PC-3 (cell line): Measurements from ENCODE around the gene DECR2. TPM values are rescaled to one million over a fixed set of nuclear protein-coding genes. Genes with fewer than 3 reads are reported as not detected.

Experiments used
- ATAC-seq: fragments of 200-7000 bp; cut with Tn5 transposase; 2 replicates; pipeline ENCODE4 v1.9.1; 2020; ENCODE audit warnings: mild to moderate bottlenecking, moderate library complexity
- Bru-seq: library from RNA; stranded (reverse); fragments of 400-500 nt; gene quantifications from one replicate; lab custom pipeline; 2021; lab: Mats Ljungman, UMichigan
- BruChase-seq, 2 experiments: library from RNA; stranded (reverse); fragments of 400-500 nt; gene quantifications; one replicate each; lab custom pipeline; 2021; lab: Mats Ljungman, UMichigan
- BruUV-seq: library from RNA; stranded (reverse); fragments of 400-500 nt; replicated peaks from 2 replicates; lab custom pipeline; 2021; lab: Mats Ljungman, UMichigan
- CTCF ChIA-PET: fragments of 300-600 bp; sonication (Branson Sonifier 250); formaldehyde crosslinking; loops from one replicate; lab custom pipeline; 2022; ENCODE audit warnings: antibody characterized with exemption; lab: Charles Lee
- POLR2A ChIA-PET: fragments of 300-600 bp; sonication (Branson Sonifier 250); formaldehyde crosslinking; loops from one replicate; lab custom pipeline; 2022; ENCODE audit warnings: antibody characterized with exemption; ENCODE audit not compliant: unreplicated experiment; lab: Charles Lee
- DNase-seq: peaks from one replicate; pipeline ENCODE4 v3.0.0-alpha.2; 2015
- H2AFZ ChIP-seq: fragments of 300-600 bp; sonication (generic); 2 replicates; pipeline ENCODE4 v1.6.0; 2016; ENCODE audit warnings: antibody characterized with exemption, low read length
- H3F3A ChIP-seq: fragments of 300-600 bp; sonication (generic); one replicate; pipeline ENCODE4 v1.6.0; 2017; ENCODE audit warnings: antibody characterized with exemption, low read length, control low read depth, mild to moderate bottlenecking; ENCODE audit not compliant: unreplicated experiment
- H3K27ac ChIP-seq: fragments of 300-600 bp; sonication (generic); 2 replicates; pipeline ENCODE4 v1.5.1; 2016; ENCODE audit warnings: mild to moderate bottlenecking, low read length
- H3K27me3 ChIP-seq: fragments of 300-600 bp; sonication (generic); 2 replicates; pipeline ENCODE4 v1.6.1; 2016; ENCODE audit warnings: low read length, mixed read lengths
- H3K36me3 ChIP-seq: fragments of 300-600 bp; sonication (generic); 2 replicates; pipeline ENCODE4 v1.6.1; 2016; ENCODE audit warnings: low read depth, mixed run types, low read length, mixed read lengths
- H3K4me1 ChIP-seq: fragments of 300-600 bp; sonication (generic); 2 replicates; pipeline ENCODE4 v1.5.1; 2016; ENCODE audit warnings: low read length; ENCODE audit not compliant: insufficient read depth
- H3K4me2 ChIP-seq: fragments of 300-600 bp; sonication (generic); 2 replicates; pipeline ENCODE4 v1.6.0; 2016; ENCODE audit warnings: low read length
- H3K4me3 ChIP-seq: fragments of 300-600 bp; sonication (generic); 2 replicates; pipeline ENCODE4 v1.5.1; 2016; ENCODE audit warnings: mild to moderate bottlenecking, low read length, mixed read lengths
- H3K79me2 ChIP-seq: fragments of 300-600 bp; sonication (generic); 2 replicates; pipeline ENCODE4 v1.6.1; 2017; ENCODE audit warnings: low read length, mixed read lengths
- H3K9ac ChIP-seq: fragments of 300-600 bp; sonication (generic); 2 replicates; pipeline ENCODE4 v1.6.0; 2016; ENCODE audit warnings: mild to moderate bottlenecking, low read length
- H3K9me2 ChIP-seq: fragments of 300-600 bp; sonication (generic); replicated peaks from 2 replicates; pipeline ENCODE4 v1.6.1; 2016; ENCODE audit warnings: mixed run types, low read length, mixed read lengths
- H3K9me3 ChIP-seq: fragments of 300-600 bp; sonication (generic); 2 replicates; pipeline ENCODE4 v1.6.1; 2016; ENCODE audit warnings: low read length, mixed read lengths
- H4K20me1 ChIP-seq: fragments of 300-600 bp; sonication (generic); 2 replicates; pipeline ENCODE4 v1.6.1; 2016; ENCODE audit warnings: low read length, mixed read lengths
- CTCF ChIP-seq: fragments of 300-600 bp; sonication (generic); conservative IDR thresholded peaks from 2 replicates; pipeline ENCODE4 v1.5.1; 2017; ENCODE audit warnings: antibody characterized with exemption, low read depth, mild to moderate bottlenecking, low read length
- EZH2 ChIP-seq: fragments of 300-600 bp; sonication (generic); IDR thresholded peaks from one replicate; pipeline ENCODE4 v1.6.1; 2017; ENCODE audit warnings: antibody characterized with exemption, mild to moderate bottlenecking, low read length; ENCODE audit not compliant: unreplicated experiment
- EZH2phosphoT487 ChIP-seq: fragments of 300-600 bp; sonication (generic); IDR thresholded peaks from 2 replicates; pipeline ENCODE4 v1.6.1; 2018; ENCODE audit warnings: mild to moderate bottlenecking, antibody characterized with exemption, low read length, borderline replicate concordance
- intact Hi-C: fragments of 100-400 bp; cut with micrococcal nuclease; formaldehyde crosslinking; loops from 2 replicates; pipeline ENCODE4 v1.9.0; 2023
- long read RNA-seq: library from polyadenylated mRNA; unstranded; transcript quantifications from one replicate; pipeline ENCODE4 v2.0.0, GENCODE V29; 2021; ENCODE audit not compliant: unreplicated experiment
- total RNA-seq: library from RNA; depleted of rRNA; stranded (reverse); fragments of >200 nt; gene quantifications from 2 replicates; pipeline ENCODE4 v1.2.3, GENCODE V29; 2014; rRNA removed

DECR2 gene
- 19.8 and 22.3 TPM in 2 replicates for total RNA-seq
- Bru-seq, nascent RNA: percentile 53 among the genes with signal in this experiment
- percentile 68 among the genes with signal in this experiment for BruChase-seq, experiment 1, labeled RNA remaining after a 6-hour chase
- BruChase-seq, experiment 2, labeled RNA remaining after a 2-hour chase: percentile 61 among the genes with signal in this experiment
- long read RNA-seq, transcript DECR2-201 (9 exons, 1,615 nt): major isoform, 18 of 47 reads
- long read RNA-seq, partial matches to known transcripts: 7 of 47 reads
- long read RNA-seq, other reads (novel, unspliced or antisense): 22 of 47 reads

DNA sequence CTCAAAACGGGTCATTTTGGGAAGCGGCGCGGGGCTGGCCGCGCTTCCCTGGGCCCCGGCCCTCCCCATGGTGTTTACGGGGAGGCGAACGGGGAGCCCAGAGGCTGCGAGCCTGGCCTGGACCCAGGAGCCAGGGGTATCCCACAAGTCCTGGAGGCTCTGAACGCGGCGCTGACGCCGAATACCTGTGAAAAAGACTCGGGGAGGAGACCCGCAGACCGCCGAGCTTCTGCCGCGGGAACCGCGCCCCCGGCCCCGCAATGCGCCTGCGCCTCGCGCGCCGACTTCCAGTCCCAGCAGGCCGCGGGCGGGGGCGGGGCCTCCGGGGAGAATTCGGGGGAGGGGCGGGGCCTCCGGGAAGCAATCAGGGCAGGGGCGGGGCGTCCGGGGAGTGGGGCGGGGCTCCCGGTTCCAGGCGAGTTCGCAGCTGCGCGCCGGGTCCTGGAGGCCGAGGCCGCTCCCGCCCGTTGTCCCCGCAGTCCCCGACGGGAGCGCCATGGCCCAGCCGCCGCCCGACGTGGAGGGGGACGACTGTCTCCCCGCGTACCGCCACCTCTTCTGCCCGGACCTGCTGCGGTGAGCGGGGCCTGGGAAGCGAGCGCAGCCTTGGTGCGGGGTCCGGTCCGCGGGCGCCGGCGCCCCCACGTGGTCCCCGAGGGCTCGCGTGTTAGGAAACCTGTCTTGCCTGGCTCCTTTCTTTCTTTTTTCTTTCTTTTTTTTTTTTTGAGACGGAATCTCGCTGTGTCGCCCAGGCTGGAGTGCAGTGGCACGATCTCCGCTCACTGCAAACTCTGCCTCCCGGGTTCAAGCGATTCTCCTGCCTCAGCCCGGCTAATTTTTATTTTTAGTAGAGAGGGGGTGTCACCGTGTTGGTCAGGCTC is at the start of gene DECR2:
DECR2 (plus strand) TSS at position 418 of the 881 bp plus-strand sequence; CDS start at position 497, 79 bp downstream.
- ChIA-PET POLR2A (interaction anchor here (0.7 kb wide), 1 partner anchor 27 kb away, joined by 7 read pairs; no protein-coding TSS in a partner anchor), CTCF (no interaction called here)
- peak; percentile 80 for DNase-seq
- Histone ChIP-seq H3K79me2 (peaks cover 14% of the 10 kb centered on the region), H3K4me2 (peak within 1 kb of the TSS; percentile 93), H2AFZ (peak within 1 kb of the TSS; percentile 71), H4K20me1 (no peaks in the 10 kb centered on the region), H3K27me3 (no peaks in the 10 kb centered on the region), H3K4me3 (peak within 1 kb of the TSS; percentile 74), H3K9ac (peak within 1 kb of the TSS; percentile 81), H3K4me1 (peaks cover 6% of the 10 kb centered on the region), H3K9me3 (no peaks in the 10 kb centered on the region), H3K9me2 (no peaks in the 10 kb centered on the region), H3K36me3 (no peaks in the 10 kb centered on the region), H3F3A (no peaks in the 10 kb centered on the region), H3K27ac (peak within 1 kb of the TSS; percentile 61)
- peak; percentile 70 for ATAC-seq
- no TSS peak for BruUV-seq
- TF ChIP-seq EZH2phosphoT487: no peak
- TF ChIP-seq CTCF: peak; percentile 44; the same call in 1 of the 2 replicates
- no peak for TF ChIP-seq EZH2
- intact Hi-C loops: loop anchor here (2.0 kb wide), 1 partner anchor 23 kb away; the partner anchor contains the start of gene RAB11FIP3

- Histone ChIP-seq H4K20me1 (no peaks in the 10 kb centered on the region), H3K36me3 (no peaks in the 10 kb centered on the region), H3K4me3 (peak within 1 kb of the TSS; percentile 77), H2AFZ (peak within 1 kb of the TSS; percentile 74), H3F3A (no peaks in the 10 kb centered on the region), H3K9ac (peak within 1 kb of the TSS; percentile 76), H3K27ac (no peak within 1 kb of the TSS), H3K9me2 (no peaks in the 10 kb centered on the region), H3K4me1 (peaks cover 5% of the 10 kb centered on the region; the same call in 1 of the 2 replicates), H3K4me2 (peak within 1 kb of the TSS; percentile 88), H3K9me3 (no peaks in the 10 kb centered on the region), H3K79me2 (peaks cover 38% of the 10 kb centered on the region), H3K27me3 (no peaks in the 10 kb centered on the region)
- BruUV-seq: no TSS peak
- intact Hi-C loops: no loop called here
- TF ChIP-seq CTCF (no peak), EZH2 (no peak), EZH2phosphoT487 (no peak)
- DNase-seq (peak; percentile 94), ATAC-seq (peak; percentile 75)
- ChIA-PET POLR2A (interaction anchor here (0.5 to 0.8 kb wide), 4 partner anchors 10 to 123 kb away, joined by 3 to 37 read pairs (median 22); no protein-coding TSS in a partner anchor), CTCF (interaction anchor here (0.5 to 1.0 kb wide), 9 partner anchors 8 to 246 kb away, joined by 3 to 14 read pairs (median 4); no protein-coding TSS in a partner anchor)
These were observed 48.9 kb upstream of the DECR2 start, which contains the start of gene AXIN1 for GRCh38 chr16:352547-353403. Gene AXIN1, minus strand, starts transcription at chr16:352723. Its CDS starts 5,698 bp downstream, at chr16:347025.
